ENCODE data around the gene USP12. TPM values are rescaled to one million over a fixed set of nuclear protein-coding genes. Genes with fewer than 3 reads are reported as not detected.

The USP12 gene
- total and polyA plus RNA-seq, 2 experiments from 2014 or later, result 18.4 to 39.3 TPM

- Histone ChIP-seq H3F3A (replicated peaks; ENCODE audit: low read depth) (no peaks in the 10 kb centered on the region), H4K20me1 (replicated peaks; ENCODE audit: insufficient read depth) (no peaks in the 10 kb centered on the region), H2AFZ (no peak overlapping the region), H3K27ac (ENCODE audit: low read depth) (no peak overlapping the region), H3K36me3 (ENCODE audit: insufficient read depth) (no peaks in the 10 kb centered on the region), H3K4me2 (no peak overlapping the region), H3K79me2 (replicated peaks; ENCODE audit: insufficient read depth) (no peaks in the 10 kb centered on the region), H3K27me3 (ENCODE audit: insufficient read depth) (no peaks in the 10 kb centered on the region), H3K4me3 (no peak overlapping the region), H3K4me1 (ENCODE audit: insufficient read depth) (no peaks in the 10 kb centered on the region), H3K9me2 (ENCODE audit: insufficient read depth) (no peaks in the 10 kb centered on the region)
- Mint-ChIP-seq H3K27me3 (ENCODE audit: insufficient read depth, low read depth, poor library complexity) (peaks cover 2% of the 10 kb centered on the region), H3K4me3 (no peak overlapping the region), H3K27ac (no peak overlapping the region), H3K9me3 (no peaks in the 10 kb centered on the region), H3K36me3 (ENCODE audit: low read depth) (no peaks in the 10 kb centered on the region), H3K4me1 (peaks cover 11% of the 10 kb centered on the region)
- DNase-seq (ENCODE audit: low spot score), result no peak
- TF ChIP-seq ZNF331 (CRISPR knock-in tag; IDR thresholded peaks at IDR 0.05; ENCODE audit: low read depth) (no peak), NANOG (IDR thresholded peaks at IDR 0.05; ENCODE audit: borderline replicate concordance) (no peak), STAT1 (IDR thresholded peaks at IDR 0.05; ENCODE audit: unreplicated experiment) (no peak), EZH2 (IDR thresholded peaks at IDR 0.05; ENCODE audit: low read depth, unreplicated experiment) (no peak), CTCF (conservative IDR thresholded peaks at IDR 0.05; ENCODE audit: low read depth in 2 of 2) (no peak), CREB1 (CRISPR knock-in tag; IDR thresholded peaks at IDR 0.05; ENCODE audit: low read depth) (no peak), EZH2phosphoT487 (IDR thresholded peaks at IDR 0.05; ENCODE audit: unreplicated experiment) (no peak), JUNB (IDR thresholded peaks at IDR 0.05; ENCODE audit: unreplicated experiment) (no peak), REST (IDR thresholded peaks at IDR 0.05; ENCODE audit: unreplicated experiment) (no peak)
- ATAC-seq, result no peak
Observed at GRCh38 chr13:27053902-27054595, 117.6 kb downstream of the USP12 start.

All from GM23338 (cell line).